Measurements from ENCODE around the gene ABCA8.

The ABCA8 gene

DNA sequence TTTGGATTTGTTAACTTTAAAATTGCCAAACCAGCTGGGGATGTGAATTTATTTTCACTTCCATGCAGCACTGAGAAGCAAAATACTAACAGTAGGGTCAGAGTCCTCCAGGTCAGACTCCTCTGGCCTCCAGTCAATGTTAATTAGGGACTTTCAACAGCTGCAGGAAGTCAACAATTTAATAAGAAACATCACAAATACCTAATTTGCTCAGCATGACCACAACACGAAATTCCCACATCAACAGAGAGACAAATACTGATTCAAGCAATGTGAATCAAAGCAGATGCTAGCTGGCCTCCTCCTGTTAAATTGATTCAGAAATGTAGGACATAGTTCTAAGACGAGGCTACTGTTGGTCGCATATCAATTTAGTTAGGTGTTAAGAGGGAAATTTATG is 111.7 kb downstream of the ABCA8 start:
- H4K20me1 ChIP-seq (ENCODE audit: control insufficient read depth, insufficient read depth, low read depth, low read length) = no peaks in the 10 kb centered on the region
- no peak for TF ChIP-seq EZH2phosphoT487 (IDR thresholded peaks at IDR 0.05; ENCODE audit: borderline replicate concordance, low read length)
- TF ChIP-seq, protein P1, sequence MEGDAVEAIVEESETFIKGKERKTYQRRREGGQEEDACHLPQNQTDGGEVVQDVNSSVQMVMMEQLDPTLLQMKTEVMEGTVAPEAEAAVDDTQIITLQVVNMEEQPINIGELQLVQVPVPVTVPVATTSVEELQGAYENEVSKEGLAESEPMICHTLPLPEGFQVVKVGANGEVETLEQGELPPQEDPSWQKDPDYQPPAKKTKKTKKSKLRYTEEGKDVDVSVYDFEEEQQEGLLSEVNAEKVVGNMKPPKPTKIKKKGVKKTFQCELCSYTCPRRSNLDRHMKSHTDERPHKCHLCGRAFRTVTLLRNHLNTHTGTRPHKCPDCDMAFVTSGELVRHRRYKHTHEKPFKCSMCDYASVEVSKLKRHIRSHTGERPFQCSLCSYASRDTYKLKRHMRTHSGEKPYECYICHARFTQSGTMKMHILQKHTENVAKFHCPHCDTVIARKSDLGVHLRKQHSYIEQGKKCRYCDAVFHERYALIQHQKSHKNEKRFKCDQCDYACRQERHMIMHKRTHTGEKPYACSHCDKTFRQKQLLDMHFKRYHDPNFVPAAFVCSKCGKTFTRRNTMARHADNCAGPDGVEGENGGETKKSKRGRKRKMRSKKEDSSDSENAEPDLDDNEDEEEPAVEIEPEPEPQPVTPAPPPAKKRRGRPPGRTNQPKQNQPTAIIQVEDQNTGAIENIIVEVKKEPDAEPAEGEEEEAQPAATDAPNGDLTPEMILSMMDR (IDR thresholded peaks at IDR 0.05; ENCODE audit: low read depth, low read length, poor library complexity, severe bottlenecking) = no peak

DNA sequence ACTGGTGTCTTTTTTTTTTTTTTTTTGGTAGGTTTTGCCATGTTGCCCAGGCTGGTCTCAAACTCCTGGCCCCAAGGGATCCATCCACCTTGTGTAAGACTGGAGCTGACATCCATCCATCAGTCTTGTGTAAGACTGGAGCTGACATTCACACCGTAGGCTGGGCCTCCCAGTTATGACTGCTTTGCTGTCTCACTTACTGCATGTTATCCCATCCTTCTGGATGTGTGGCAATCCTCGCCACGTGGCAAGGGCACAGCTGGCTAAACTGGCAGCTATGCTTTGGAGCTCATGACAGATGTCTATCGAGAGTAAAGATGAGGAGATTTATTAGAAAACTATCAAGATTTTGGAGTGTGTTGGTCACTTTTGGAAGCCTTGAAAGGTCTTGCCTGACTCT is 115.1 kb downstream of the ABCA8 start:
- H3K27ac ChIP-seq (ENCODE audit: low read depth, low read length) = no peak overlapping the region
- TF ChIP-seq, protein P1 (IDR thresholded peaks at IDR 0.05; ENCODE audit: low read depth, low read length, poor library complexity, severe bottlenecking) = no peak
- no peak for TF ChIP-seq EZH2phosphoT487 (IDR thresholded peaks at IDR 0.05; ENCODE audit: borderline replicate concordance, low read length)
- H3K9me3 ChIP-seq (ENCODE audit: control insufficient read depth, insufficient read depth, low read length) = no peaks in the 10 kb centered on the region
- no peaks in the 10 kb centered on the region for H3K36me3 ChIP-seq (ENCODE audit: control insufficient read depth, low read length)
- no peak overlapping the region for H3K4me3 ChIP-seq (ENCODE audit: low read length)
- no peaks in the 10 kb centered on the region for H3K27me3 ChIP-seq (ENCODE audit: control insufficient read depth, low read length)
- no peak overlapping the region for H3K4me2 ChIP-seq (ENCODE audit: low read length)
- no peaks in the 10 kb centered on the region for H3K4me1 ChIP-seq (ENCODE audit: control insufficient read depth, low read length)
- H3K9me2 ChIP-seq (replicated peaks; ENCODE audit: control insufficient read depth, low read length) = no peaks in the 10 kb centered on the region
- no peaks in the 10 kb centered on the region for H4K20me1 ChIP-seq (ENCODE audit: control insufficient read depth, insufficient read depth, low read depth, low read length)
- no peaks in the 10 kb centered on the region for H3F3A ChIP-seq (ENCODE audit: control insufficient read depth, insufficient read depth)
- H3K79me2 ChIP-seq (ENCODE audit: control insufficient read depth, low read length) = no peaks in the 10 kb centered on the region

More for the DNA sequence above, 111.7 kb downstream of the ABCA8 start:
- Histone ChIP-seq H3K79me2 (ENCODE audit: control insufficient read depth, low read length) (no peaks in the 10 kb centered on the region), H3K9me2 (replicated peaks; ENCODE audit: control insufficient read depth, low read length) (no peaks in the 10 kb centered on the region), H3K4me2 (ENCODE audit: low read length) (no peak overlapping the region), H3K27me3 (ENCODE audit: control insufficient read depth, low read length) (no peaks in the 10 kb centered on the region), H3K9me3 (ENCODE audit: control insufficient read depth, insufficient read depth, low read length) (no peaks in the 10 kb centered on the region), H3K4me1 (ENCODE audit: control insufficient read depth, low read length) (no peaks in the 10 kb centered on the region), H3F3A (ENCODE audit: control insufficient read depth, insufficient read depth) (no peaks in the 10 kb centered on the region), H3K36me3 (ENCODE audit: control insufficient read depth, low read length) (no peaks in the 10 kb centered on the region), H3K4me3 (ENCODE audit: low read length) (no peak overlapping the region), H3K27ac (ENCODE audit: low read depth, low read length) (no peak overlapping the region)

DNA sequence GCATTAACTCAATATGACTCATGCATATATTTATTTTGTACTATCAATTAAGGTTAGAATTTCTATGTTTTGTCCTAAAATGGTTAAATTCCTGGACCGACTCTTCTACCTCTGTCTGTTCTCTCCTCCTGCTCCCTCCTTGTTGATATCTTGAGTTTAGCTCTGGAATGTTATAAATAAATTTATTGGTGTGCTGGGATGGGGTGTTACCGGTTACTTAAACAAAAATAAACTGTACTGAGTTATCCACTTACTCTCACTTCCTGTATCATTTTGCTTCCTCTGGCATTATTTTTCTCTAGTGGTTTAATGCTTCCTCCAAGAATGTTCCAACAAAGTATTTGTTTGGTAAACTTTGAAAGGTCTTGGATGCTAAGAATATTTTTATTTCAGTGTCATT is 120.1 kb downstream of the ABCA8 start:
- Histone ChIP-seq H3K4me2 (ENCODE audit: low read length) (no peak overlapping the region), H3K27ac (ENCODE audit: low read depth, low read length) (no peak overlapping the region), H3K79me2 (ENCODE audit: control insufficient read depth, low read length) (no peaks in the 10 kb centered on the region), H3K9me3 (ENCODE audit: control insufficient read depth, insufficient read depth, low read length) (no peaks in the 10 kb centered on the region), H3K27me3 (ENCODE audit: control insufficient read depth, low read length) (no peaks in the 10 kb centered on the region), H3K9me2 (replicated peaks; ENCODE audit: control insufficient read depth, low read length) (no peaks in the 10 kb centered on the region), H3K36me3 (ENCODE audit: control insufficient read depth, low read length) (no peaks in the 10 kb centered on the region), H3K4me1 (ENCODE audit: control insufficient read depth, low read length) (no peaks in the 10 kb centered on the region), H3K4me3 (ENCODE audit: low read length) (no peak overlapping the region), H4K20me1 (ENCODE audit: control insufficient read depth, insufficient read depth, low read depth, low read length) (no peaks in the 10 kb centered on the region), H3F3A (ENCODE audit: control insufficient read depth, insufficient read depth) (no peaks in the 10 kb centered on the region)
- no peak for TF ChIP-seq EZH2phosphoT487 (IDR thresholded peaks at IDR 0.05; ENCODE audit: borderline replicate concordance, low read length)
- TF ChIP-seq, protein P1 (IDR thresholded peaks at IDR 0.05; ENCODE audit: low read depth, low read length, poor library complexity, severe bottlenecking) = no peak
